ENCODE data around the gene GFRA1.

Gene GFRA1

DNA sequence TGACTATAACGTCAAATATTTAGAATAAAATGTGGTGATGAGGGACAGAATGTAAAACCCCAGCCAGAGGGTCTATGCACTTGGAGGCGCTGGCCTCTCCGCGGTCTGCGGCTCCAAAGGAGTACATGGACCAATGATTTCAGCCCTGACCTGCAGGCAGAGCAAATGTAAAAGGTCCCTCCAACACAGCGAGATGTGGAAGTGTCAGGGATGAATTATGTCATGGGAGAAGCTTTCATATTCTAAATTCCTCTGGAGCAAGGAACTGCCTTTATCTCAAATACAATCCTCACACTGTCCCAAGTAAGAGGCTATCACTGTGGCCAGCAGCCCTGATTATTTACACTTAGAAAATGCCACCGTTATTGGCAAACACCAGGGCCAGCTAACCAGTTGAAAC, 139.4 kb downstream of the GFRA1 start:
- DNase-seq (ENCODE audit: insufficient read length, low spot score): no peak
- no peak for FAIRE-seq

GRCh38 chr10:116132780-116133399, 140.1 kb downstream of the GFRA1 start:
- FAIRE-seq (no peak), DNase-seq (ENCODE audit: insufficient read length, low spot score) (no peak)

- DNase-seq (ENCODE audit: insufficient read length, low spot score) (no peak), FAIRE-seq (no peak)
Observed at GRCh38 chr10:116130006-116130405, 143.0 kb downstream of the GFRA1 start.

GRCh38 chr10:116126954-116127695, 145.9 kb downstream of the GFRA1 start:
- DNase-seq (ENCODE audit: insufficient read length, low spot score): no peak
- FAIRE-seq: no peak

GRCh38 chr10:116126239-116126638, 146.8 kb downstream of the GFRA1 start:
- no peak for FAIRE-seq
- DNase-seq (ENCODE audit: insufficient read length, low spot score): no peak

GRCh38 chr10:116125180-116125579, 147.8 kb downstream of the GFRA1 start:
- FAIRE-seq: no peak

DNA sequence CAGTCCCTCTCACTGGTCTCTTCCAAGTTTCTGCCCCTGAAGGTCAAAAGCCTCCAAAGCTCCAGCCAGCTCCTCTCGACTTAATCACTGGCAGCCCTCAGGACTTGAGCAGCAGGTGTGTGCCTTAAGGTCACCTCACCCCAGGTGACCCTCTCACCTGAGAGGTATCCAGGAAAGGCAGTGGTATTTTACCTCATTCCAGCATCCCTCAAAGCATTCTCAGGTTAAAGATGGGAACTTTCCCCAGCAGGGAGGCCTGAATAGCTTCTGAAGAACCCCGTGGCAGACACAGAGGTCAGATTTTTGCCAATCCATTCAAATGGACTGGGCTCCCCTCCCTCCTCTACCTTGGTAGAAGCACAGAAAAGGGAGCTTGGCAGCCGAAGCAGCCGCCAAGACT, 148.2 kb downstream of the GFRA1 start:
- FAIRE-seq (no peak), DNase-seq (ENCODE audit: insufficient read length, low spot score) (no peak)

More at GRCh38 chr10:116125180-116125579, 147.8 kb downstream of the GFRA1 start:
- DNase-seq (ENCODE audit: insufficient read length, low spot score): no peak

GRCh38 chr10:116122664-116123063, 150.3 kb downstream of the GFRA1 start:
- FAIRE-seq: no peak
- no peak for DNase-seq (ENCODE audit: insufficient read length, low spot score)

- FAIRE-seq (no peak), DNase-seq (ENCODE audit: insufficient read length, low spot score) (no peak)
Observed at GRCh38 chr10:116121640-116122525, 151.1 kb downstream of the GFRA1 start.

DNA sequence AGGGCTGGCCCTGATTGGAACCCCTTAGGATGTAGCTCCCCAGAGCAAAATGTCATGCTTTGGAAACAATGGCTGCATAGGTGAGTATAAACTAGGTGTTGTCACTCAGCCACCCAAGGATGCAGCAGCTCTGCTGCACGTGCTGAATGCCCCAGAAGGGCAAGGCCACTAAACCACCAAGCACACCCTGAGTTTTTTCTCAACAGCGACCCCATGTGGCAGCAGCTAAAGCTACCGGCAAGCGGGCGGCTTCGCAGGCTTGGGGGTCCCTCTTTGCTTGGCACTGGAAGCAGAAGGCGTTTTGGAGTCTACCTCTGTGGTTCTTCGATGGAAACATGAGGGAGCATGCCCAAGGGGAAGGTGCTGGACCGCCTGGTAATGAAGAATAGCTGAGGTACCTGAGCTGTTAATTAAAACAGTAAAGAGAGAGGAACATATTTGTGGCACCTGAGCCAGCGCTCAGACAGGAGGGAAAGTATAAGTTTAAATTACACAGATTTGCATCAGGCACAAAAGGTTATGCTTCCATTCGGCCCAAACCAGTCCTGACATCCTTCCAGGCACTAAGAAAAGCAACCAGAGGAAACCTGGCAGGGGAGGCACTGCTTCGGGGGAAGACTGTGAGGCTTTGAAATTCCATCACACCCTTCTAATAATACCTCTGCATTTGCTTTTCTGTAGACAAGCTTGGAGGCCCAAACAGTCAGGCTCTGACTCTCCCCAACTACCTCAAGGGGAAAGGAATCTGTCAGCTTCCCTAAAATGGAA, 152.1 kb downstream of the GFRA1 start:
- DNase-seq (ENCODE audit: insufficient read length, low spot score): no peak
- FAIRE-seq: no peak

DNA sequence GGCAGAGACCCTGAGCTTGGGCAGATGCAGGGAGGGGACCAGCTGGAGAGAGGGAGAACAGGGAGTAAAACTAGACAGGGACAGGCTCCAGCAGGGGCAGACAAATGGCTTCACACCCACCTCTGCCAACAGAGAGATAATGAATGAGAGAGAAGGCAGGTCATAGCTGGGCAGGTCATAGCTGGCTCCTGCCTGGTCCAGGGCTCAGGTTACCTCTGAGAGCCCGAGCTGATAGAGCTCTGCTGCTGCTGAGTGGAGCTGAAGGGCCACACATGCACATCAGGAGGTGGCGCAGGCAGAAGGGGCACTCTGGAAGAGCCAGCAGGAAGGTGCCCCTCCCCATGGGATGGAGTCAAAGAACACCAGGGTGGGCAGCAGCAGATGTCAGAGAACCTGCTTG, 154.2 kb downstream of the GFRA1 start:
- DNase-seq (ENCODE audit: insufficient read length, low spot score) (no peak), FAIRE-seq (no peak)

DNA sequence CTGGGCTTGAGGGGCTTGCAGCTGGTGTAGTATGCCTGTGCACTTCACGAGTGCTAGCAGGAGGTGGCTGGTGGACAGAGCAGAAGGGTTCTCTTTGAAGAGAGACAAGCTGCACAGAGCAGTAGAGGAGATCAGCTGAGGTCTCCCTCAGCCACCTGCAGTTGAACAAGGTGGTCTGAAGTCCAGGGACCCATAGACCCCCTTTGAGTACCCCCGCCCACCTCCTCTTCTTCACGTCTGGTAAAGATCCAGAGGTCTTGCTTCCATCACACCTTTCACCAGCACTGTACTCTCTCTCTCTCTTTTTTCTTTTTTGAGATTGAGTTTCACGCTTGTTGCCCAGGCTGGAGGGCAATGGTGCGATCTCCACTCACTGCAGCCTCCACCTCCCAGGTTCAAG, 157.2 kb downstream of the GFRA1 start:
- no peak for FAIRE-seq
- no peak for DNase-seq (ENCODE audit: insufficient read length, low spot score)

DNA sequence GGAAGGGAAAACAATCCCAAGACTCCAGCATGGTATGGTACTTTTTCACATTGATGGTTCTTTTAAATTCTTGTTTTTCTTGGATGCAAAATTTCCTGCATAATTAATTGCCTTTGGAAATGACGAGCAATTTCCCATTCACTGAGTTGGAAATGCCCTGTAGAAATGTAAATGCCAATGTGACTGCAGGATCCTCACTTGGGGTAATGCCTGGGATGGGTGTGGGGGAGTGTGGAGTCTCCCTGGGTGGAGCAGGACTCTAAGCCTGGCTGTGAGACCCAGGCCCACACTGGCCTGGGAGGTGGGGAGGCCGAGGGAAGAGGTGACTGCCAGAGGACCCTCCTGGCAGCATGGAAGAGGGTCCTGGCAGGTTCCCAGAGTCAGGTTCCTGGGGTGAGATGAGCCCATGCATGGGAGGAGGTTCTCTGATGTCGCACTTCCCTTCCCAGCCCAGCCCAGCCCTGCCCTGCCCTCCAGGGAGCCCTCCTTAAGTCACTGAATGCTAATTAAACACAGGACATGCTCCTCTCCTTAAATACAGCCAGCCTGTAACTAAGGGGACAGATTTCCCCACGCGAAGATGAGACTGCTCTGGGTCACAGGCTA, 157.9 kb downstream of the GFRA1 start:
- DNase-seq (ENCODE audit: insufficient read length, low spot score) (no peak), FAIRE-seq (no peak)

- no peak for FAIRE-seq
- DNase-seq (ENCODE audit: insufficient read length, low spot score): peak; percentile 30
Observed at GRCh38 chr10:116113721-116114501, 159.1 kb downstream of the GFRA1 start.

DNA sequence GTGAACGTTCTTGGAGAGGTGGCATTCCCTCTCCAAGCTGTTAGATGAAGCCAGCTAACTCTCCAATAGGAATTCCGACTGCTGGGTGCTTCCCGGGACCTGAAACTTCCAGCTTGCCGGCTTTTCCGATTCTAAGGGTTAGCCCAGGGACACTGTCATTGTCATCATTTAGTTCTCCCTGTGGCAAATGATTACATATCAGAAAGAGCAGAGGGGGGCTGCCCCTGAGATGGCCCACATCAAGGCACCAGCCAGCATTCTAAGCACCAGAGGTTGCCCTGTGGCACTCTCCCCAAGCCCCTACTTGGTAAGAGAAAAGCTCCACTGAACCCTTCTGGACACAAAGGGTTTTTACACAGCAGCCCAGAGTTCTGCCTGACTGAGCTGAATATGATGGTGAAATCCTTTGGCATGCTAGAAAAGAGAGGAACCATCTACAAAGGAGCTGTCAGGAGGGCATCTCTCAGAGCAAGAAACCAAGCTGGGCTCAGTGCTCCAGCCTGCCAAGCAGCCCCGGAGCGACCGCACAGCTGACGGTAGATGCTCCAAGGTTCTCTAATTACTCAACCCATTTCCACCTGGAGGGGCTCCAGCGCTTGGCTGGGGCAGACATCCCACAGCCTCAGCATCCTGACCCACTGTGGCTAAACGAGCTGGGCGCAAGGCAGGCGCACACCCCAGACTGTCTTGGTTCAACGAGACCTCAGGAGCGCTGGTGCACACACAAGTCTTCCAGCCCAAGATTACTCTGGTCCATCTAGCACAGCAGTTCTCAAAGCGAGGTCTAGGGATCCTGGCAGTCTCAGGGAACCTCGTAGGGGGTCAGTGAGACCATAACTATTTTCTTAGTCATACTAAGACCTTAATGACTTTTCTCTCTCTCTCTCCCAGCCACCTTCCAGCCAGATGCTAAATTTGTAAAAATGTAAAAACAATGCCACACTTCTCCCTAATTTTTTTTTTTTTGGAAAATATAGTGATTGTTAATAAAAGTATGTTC, 160.5 kb downstream of the GFRA1 start:
- FAIRE-seq: no peak
- DNase-seq (ENCODE audit: insufficient read length, low spot score): no peak

DNA sequence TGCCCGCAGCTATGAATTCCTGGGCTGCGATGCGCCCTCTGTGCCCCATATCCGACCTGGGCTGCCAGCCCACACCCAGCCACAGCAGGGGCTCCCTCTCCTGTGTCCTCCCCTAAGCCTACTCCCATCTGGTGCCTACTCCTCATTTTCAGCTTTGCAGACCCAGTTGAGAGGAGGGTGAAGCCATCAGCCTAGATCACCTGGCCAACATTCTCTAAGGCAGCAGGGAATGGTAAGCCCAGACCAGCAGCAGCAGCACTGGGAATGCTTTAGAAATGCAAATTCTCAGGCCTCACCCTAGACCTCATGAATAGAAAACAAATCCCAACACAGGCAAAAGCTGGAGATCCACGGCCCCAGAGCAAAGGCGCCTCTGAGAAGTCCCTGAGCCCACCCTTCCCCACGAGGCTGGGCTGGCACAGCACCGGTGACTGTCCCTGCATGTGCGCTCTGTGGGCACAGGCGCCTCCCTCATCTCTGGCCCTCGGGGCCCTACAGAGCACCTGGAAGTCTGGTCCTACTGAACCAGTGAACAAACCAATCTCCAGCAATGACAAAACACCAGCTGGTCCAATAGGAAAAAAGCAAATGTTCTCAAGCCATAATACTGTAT, 161.4 kb downstream of the GFRA1 start:
- DNase-seq (ENCODE audit: insufficient read length, low spot score) (no peak), FAIRE-seq (no peak)

GRCh38 chr10:116110736-116111135, 162.3 kb downstream of the GFRA1 start:
- DNase-seq (ENCODE audit: insufficient read length, low spot score) (no peak), FAIRE-seq (no peak)

GRCh38 chr10:116109881-116110280, 163.1 kb downstream of the GFRA1 start:
- FAIRE-seq (no peak), DNase-seq (ENCODE audit: insufficient read length, low spot score) (no peak)
